ENCODE data around the gene HS6ST1.

The HS6ST1 gene

GRCh38 chr2:128318776-128319464, at the start of gene HS6ST1:
TSS of gene HS6ST1 (minus strand) at chr2:128318868. CDS start at chr2:128318563, 305 bp downstream.
- peaks cover 5% of the 10 kb centered on the region for H3K36me3 Mint-ChIP-seq (ENCODE audit: low read depth)
- peak within 1 kb of the TSS; percentile 89 for H3K4me3 Mint-ChIP-seq
- no peak for TF ChIP-seq CTCF (IDR thresholded peaks at IDR 0.05)
- H3K9me3 Mint-ChIP-seq: no peaks in the 10 kb centered on the region
- peaks cover 34% of the 10 kb centered on the region for H3K27me3 Mint-ChIP-seq (ENCODE audit: low read depth, poor library complexity)
- H3K27ac Mint-ChIP-seq: no peak within 1 kb of the TSS
- peaks cover 48% of the 10 kb centered on the region for H3K4me1 Mint-ChIP-seq
- peak; percentile 94 for DNase-seq

GRCh38 chr2:128367601-128368359, 49.1 kb upstream of the HS6ST1 start:
- H3K27me3 Mint-ChIP-seq (ENCODE audit: low read depth, poor library complexity): peaks cover 25% of the 10 kb centered on the region
- no peak for TF ChIP-seq CTCF (IDR thresholded peaks at IDR 0.05)
- H3K4me1 Mint-ChIP-seq: peaks cover 92% of the 10 kb centered on the region
- H3K27ac Mint-ChIP-seq: peak overlapping the region; percentile 36
- no peaks in the 10 kb centered on the region for H3K36me3 Mint-ChIP-seq (ENCODE audit: low read depth)
- no peak overlapping the region for H3K4me3 Mint-ChIP-seq
- DNase-seq: no peak
- no peaks in the 10 kb centered on the region for H3K9me3 Mint-ChIP-seq

- Mint-ChIP-seq H3K36me3 (ENCODE audit: low read depth) (no peaks in the 10 kb centered on the region), H3K4me3 (no peak overlapping the region), H3K27ac (peak overlapping the region; percentile 55), H3K4me1 (peaks cover 92% of the 10 kb centered on the region), H3K9me3 (no peaks in the 10 kb centered on the region), H3K27me3 (ENCODE audit: low read depth, poor library complexity) (peaks cover 21% of the 10 kb centered on the region)
- TF ChIP-seq CTCF (IDR thresholded peaks at IDR 0.05): no peak
- DNase-seq: no peak
Measured at GRCh38 chr2:128366713-128367511, 48.2 kb upstream of the HS6ST1 start.

GRCh38 chr2:128365217-128365905, 46.7 kb upstream of the HS6ST1 start:
- peaks cover 86% of the 10 kb centered on the region for H3K4me1 Mint-ChIP-seq
- TF ChIP-seq CTCF (IDR thresholded peaks at IDR 0.05): no peak
- H3K27ac Mint-ChIP-seq: no peak overlapping the region
- no peak overlapping the region for H3K4me3 Mint-ChIP-seq
- H3K9me3 Mint-ChIP-seq: no peaks in the 10 kb centered on the region
- peaks cover 25% of the 10 kb centered on the region for H3K27me3 Mint-ChIP-seq (ENCODE audit: low read depth, poor library complexity)
- H3K36me3 Mint-ChIP-seq (ENCODE audit: low read depth): no peaks in the 10 kb centered on the region
- no peak for DNase-seq

GRCh38 chr2:128364441-128364911, 45.8 kb upstream of the HS6ST1 start:
- Mint-ChIP-seq H3K9me3 (no peaks in the 10 kb centered on the region), H3K4me3 (no peak overlapping the region), H3K27me3 (ENCODE audit: low read depth, poor library complexity) (peaks cover 27% of the 10 kb centered on the region), H3K36me3 (ENCODE audit: low read depth) (no peaks in the 10 kb centered on the region), H3K4me1 (peaks cover 78% of the 10 kb centered on the region), H3K27ac (no peak overlapping the region)
- DNase-seq: no peak
- no peak for TF ChIP-seq CTCF (IDR thresholded peaks at IDR 0.05)

Data from nephron progenitor cell (in vitro differentiated cells).